Activated CD4-positive, alpha-beta T cell treated with anti-CD3 and anti-CD28 coated beads for 4 hours (primary cell): ENCODE data around the gene RPLP2.

Experiments
- DNase-seq, 2 donors: peaks; one replicate each; pipeline ENCODE4 v3.0.0-alpha.2; 2020

The RPLP2 gene

GRCh38 chr11:839280-839623 is 29.5 kb downstream of the RPLP2 start:
- no peak for DNase-seq

DNA sequence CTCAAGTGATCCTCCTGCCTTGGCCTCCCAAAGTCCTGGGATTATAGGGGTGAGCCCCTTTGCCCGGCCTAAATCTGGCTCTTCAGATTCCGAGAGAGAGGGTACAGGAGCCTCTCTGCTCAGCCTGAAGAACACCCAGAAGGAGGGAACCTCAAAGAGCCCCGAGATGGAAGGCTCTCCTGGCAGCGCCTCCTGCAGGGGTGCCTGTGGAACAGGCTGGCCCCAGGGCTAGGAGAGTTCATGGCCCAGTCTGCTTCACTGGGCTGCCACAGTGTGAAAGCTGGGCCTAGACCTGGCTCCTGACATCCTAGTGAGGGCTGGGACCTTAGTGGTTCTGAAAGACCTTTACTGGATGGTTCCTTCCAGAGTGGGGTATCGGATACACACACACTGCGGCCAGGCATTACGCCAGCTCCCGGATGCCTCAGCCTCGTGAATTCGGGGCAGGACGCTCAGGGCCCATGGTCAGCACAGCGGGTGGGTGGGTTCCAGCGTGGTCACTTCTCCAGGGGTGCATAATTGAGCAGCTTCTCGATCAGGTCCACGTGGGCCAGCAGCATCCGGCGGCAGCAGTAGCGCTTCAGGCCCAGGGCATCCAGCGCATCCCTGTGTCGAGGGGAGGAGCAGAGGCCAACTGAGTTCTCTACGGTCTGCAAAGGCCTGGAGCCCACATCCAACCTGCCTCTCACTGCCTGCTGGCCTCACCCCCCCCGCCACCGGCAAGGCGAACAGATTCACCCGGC is 30.3 kb downstream of the RPLP2 start:
- DNase-seq = no peak

GRCh38 chr11:841981-842369 is 32.2 kb downstream of the RPLP2 start:
- no peak for DNase-seq

GRCh38 chr11:842370-843002 is 32.7 kb downstream of the RPLP2 start, which contains the start of the genes POLR2L and TSPAN4:
Gene POLR2L (minus strand): TSS chr11:842529. CDS start chr11:842508, 21 bp downstream.
Gene TSPAN4 (plus strand): TSS chr11:842852. CDS start chr11:850305, 7,453 bp downstream.
- peak; percentile 87 to 88 for DNase-seq

- DNase-seq = no peak
Measured at GRCh38 chr11:843086-843734, 33.4 kb downstream of the RPLP2 start.

DNA sequence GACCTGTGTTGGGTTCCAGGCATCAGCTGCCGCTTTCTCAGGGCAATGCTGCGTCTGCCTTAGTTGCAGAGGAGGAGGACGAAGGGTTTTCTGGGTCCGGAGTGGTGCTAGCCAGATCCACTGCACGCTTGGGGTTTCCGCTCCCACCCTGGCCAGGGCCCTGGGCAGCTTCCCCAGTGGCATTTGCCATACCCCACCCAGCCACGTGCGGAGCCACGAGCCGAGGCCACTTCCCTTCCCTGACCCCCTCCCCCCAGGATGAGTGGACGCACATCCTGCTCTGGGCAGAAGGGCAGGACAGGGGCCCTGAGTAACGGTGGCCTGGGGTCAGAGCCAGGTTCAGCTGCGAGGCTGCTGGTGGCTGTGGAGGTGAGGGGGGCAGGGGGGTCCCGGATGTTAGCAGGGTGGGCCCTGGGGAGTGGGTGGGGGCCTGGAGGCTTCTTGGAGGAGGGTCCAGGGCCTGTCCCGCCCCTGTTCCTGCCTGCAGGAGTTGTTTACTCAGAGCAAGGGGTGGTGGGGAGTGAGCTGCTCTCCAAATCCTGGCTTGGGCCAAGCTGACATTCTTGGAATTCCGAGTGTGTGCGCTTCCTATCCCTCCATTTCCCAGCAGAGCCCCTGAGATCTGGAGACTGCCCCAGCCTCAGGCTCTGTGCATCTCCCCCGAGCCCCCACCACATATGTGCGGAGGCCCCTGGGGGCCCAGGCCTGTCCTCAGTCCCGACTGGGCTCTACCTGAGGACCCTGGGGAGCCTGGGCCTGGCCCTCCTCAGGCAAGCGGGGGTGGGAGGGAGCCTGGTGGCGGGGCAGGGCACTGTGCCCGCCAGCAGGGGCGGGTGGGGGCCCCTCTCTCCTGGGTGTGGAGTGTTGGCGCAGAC is 34.3 kb downstream of the RPLP2 start:
- DNase-seq = no peak

DNA sequence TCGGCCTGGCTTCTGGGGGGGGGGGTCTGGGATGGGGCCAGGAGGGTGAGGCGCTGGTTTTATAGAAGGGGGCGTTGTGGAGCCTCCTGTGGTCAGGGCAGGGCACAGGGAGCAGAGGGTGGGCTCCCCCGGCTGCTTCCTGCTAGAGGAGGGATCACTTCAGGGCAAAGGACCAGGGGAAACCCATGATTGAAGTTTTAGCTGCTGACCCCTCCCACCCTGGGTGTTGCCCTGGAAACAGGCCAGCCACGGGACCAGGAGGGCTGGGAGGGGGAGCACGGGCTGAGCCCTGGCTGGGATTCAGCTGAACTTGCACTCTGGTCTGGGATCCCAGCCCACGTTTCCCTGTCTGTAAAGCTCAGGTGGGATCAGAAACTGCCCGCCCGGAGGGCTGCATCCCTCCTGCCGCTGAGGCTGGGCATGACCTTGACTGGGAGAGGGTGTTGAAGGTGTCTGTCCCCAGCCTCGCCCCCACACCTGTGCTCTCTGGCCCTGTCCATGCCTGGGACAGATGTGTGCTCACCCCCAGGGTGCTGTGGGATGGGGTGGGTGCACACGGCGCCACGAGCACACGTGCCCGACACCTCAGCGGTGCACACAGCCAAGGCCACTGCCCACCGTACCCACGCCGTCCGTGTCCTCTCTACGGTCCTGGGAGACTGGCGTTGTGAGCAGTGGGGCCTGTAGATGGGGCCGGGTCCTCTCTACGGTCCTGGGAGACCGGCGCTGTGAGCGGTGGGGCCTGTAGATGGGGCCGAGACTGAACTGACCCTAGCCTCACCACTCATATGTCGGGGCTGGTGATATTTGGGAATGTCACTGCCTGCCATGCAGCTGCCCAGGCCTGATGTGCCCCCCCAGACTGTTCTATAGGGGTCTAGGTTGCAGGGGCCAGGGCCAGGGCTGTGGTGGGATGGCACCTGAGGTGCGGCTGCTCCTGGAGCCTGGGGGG is 35.2 kb downstream of the RPLP2 start:
- no peak for DNase-seq

GRCh38 chr11:845872-846495 is 36.2 kb downstream of the RPLP2 start:
- no peak for DNase-seq

- no peak for DNase-seq
Measured at GRCh38 chr11:846496-847098, 36.8 kb downstream of the RPLP2 start.

DNA sequence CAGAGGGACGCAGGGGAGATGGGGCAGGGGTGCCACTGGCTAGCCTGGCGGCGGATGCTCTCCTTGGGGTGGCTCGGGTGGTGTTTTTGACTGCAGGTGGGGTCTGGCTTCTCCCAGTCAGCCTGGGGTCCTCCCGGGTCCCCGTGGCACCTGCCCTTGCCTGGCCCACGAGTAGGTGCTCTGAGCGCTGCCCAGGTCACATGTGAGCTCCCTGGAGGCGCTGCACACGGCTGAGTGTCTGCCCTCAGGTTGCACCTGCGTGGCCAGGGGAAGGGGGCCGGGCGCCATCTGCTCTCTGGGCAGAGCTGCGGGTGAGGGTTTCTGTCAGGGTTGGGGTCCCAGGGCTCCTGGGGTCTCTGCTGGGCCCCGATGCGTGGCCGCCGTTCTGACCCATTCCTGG is 38.1 kb downstream of the RPLP2 start:
- no peak for DNase-seq

- DNase-seq = peak; percentile 58 to 63
Measured at GRCh38 chr11:848380-848931, 38.7 kb downstream of the RPLP2 start.

DNA sequence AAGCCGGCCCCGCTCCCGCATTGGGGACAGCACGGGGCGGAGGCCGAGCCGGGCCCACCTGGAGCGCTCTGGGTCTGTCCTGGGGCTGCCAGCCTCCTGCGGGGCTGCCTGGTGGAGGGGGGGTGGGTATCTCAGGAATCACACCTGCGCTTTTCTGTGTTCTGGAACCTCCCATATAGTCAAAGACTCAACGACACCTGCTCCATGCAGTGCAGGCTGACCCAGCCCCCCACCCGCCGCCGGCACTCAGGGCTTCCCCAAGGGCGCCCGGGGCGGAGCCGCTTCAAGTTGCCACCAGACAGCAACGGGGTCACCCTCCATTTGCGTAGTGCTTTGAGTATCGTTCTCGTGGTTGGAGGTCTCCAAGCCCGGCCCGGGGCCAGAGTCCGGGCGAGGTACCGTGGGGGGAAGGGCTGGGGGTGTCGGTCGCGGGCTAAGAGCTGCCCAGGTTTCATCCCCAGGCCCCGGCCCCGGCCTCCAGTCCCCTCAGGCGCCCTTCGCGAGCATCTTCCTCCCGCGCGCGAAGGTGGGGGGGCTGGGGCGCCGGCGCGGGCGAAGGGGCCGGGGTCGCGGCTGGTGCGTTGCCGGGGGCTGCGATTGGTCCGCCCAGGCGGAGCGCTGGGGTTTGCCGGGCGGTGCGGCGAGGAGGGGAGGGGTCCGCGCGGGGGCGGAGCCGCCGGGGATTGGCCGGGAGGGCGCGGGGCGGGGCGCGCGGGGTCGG is 39.5 kb downstream of the RPLP2 start:
- peak in 1 of 2 donors; percentile 40 for DNase-seq

DNA sequence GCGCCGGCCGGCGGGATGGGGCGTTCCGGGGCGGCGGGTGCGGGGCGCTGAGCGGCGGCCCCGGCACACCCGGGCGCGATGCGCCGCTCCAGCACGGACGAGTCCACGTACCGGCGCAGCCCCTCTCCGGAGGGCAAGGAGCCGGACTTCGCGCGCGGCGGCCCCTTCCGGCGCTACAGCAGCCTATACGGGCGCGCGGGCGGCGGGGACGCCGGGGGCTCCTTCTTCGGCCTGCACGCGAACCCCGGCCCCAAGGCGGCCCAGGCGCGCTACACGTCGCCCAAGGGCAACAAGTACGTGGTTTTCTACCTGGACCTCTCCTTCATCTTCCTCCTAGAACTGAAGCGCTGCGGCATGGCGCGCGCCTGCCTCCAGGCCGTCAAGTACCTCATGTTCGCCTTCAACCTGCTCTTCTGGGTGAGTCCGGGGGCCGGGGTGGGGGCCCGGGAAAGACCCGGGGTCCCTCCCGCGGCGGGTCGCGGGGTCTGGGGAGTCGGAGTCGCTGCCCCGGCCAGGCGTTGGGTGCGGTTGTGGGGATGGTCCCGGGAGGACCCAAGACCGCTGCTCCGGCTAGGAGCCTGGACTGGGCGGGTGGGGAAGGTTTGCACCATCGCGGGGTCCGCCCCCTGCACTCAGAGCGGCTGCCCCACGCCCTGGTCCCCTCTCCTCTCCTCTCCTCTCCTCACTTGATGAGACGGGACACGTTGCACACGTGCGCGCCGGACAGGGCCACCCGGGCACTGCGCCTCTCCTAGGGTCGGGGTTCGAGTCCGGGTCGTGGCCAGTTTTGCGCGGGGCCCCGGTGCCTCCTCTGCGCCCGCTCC is 40.4 kb downstream of the RPLP2 start:
- DNase-seq = no peak

DNA sequence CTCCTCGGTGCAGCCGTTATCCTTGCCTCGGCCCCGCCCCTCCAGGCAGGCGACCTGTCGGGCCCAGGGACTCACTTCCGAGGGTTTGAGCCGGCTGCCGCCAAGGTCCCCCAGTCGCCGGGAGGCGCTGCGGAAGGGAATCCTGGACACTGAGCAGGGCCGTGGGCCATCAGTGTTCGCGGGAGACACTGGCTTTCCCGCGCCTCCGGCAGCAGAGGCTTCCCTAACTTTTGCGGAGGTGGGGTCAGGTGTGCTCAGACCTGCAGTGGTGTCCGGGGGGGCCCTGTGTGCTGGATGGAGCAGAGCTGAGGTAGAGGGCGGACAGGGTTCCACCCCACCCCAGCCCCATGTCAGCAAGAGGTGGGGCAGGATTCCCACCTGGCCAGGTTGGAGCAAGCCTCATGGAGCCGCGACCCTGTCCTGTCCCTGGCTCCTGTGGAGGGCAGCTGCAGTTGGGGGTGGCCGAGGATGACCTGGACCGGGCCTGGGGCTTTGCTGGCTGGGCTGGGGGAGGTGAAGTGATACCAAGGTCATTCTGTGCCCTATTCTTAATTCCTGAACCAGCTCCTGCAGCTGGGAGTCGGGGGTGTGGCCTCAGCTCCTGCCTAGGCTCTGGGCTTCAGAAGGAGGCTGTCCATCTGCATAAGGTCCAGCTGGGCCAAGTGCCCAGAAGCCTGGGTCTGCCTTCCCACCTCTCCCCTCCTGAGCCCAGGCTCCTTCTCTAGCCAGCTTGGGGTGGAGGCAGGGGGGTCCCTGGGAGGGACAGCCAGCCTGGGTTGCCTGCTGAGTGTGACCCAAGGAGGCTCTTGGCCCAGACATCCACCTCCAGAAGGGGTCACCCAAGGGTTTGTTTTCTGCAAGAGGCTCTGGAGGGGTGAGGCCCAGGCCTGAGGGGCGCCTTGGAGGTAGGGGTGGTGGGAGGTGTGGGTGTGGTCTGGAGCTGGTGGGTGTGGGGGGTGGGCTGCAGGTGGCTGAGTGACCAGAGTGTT is 41.3 kb downstream of the RPLP2 start:
- DNase-seq = no peak

- no peak for DNase-seq
Measured at GRCh38 chr11:852762-853161, 43.0 kb downstream of the RPLP2 start.

GRCh38 chr11:853682-854448 is 44.1 kb downstream of the RPLP2 start:
- no peak for DNase-seq
